ENCODE measurements around the gene MYBPC2.

DNA sequence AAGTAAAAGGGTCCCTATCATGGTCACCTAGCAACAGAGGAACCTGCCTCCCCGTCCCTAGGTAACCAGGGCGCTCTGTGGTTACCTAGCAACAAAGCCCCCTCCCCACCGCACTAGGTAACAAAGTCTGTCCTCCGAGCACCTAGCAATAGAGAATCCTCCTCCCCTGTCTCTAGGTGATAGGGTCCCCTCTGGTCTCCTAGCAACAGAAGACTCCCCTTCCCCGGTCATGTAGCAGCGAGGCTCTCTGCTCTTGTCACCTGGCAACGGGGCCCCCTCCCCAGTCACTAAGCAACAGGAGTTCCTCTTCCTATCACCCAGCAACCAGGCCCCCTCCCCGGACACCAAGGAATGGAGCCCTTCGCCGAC lies 78.0 kb downstream of the MYBPC2 start:
- no peak for TF ChIP-seq YY1 (IDR thresholded peaks at IDR 0.05; ENCODE audit: insufficient read depth, insufficient read length)
- no peak for TF ChIP-seq ZNF274 (IDR thresholded peaks at IDR 0.05; ENCODE audit: low read depth, low read length)
- no peak for TF ChIP-seq SUZ12 (IDR thresholded peaks at IDR 0.05; ENCODE audit: extremely low read depth, insufficient read depth, insufficient read length)

All from NT2/D1 (cell line).